Hepatocyte (in vitro differentiated cells): ENCODE results near the gene EFEMP2. TPM values are rescaled to one million over a fixed set of nuclear protein-coding genes. Genes with fewer than 3 reads are reported as not detected.

Experiments used
- DNase-seq: peaks from one replicate; pipeline ENCODE4 v3.0.0-alpha.2; 2016; ENCODE audit warnings: low spot score
- H2AFZ ChIP-seq: fragments of 200-600 bp; sonication (generic); 2 replicates; pipeline ENCODE4 v1.6.0; 2016; ENCODE audit warnings: antibody characterized with exemption, mild to moderate bottlenecking
- H3K27ac ChIP-seq: fragments of 200-600 bp; sonication (generic); 2 replicates; pipeline ENCODE4 v1.5.1; 2016; ENCODE audit warnings: mild to moderate bottlenecking
- H3K27me3 ChIP-seq: fragments of 200-600 bp; sonication (generic); 2 replicates; pipeline ENCODE4 v1.6.1; 2016
- H3K36me3 ChIP-seq: fragments of 200-600 bp; sonication (generic); replicated peaks from 2 replicates; pipeline ENCODE4 v1.5.1; 2016; ENCODE audit warnings: low read depth; ENCODE audit not compliant: insufficient read depth
- H3K4me1 ChIP-seq: fragments of 200-600 bp; sonication (generic); 2 replicates; pipeline ENCODE4 v1.5.1; 2016; ENCODE audit warnings: mild to moderate bottlenecking, moderate library complexity; ENCODE audit not compliant: insufficient read depth
- H3K4me2 ChIP-seq: fragments of 200-600 bp; sonication (generic); 2 replicates; pipeline ENCODE4 v1.6.0; 2016
- H3K4me3 ChIP-seq: fragments of 200-600 bp; sonication (generic); 2 replicates; pipeline ENCODE4 v1.5.1; 2016; ENCODE audit warnings: mild to moderate bottlenecking
- H3K79me2 ChIP-seq: fragments of 200-600 bp; sonication (generic); 2 replicates; pipeline ENCODE4 v1.6.0; 2017; ENCODE audit warnings: mild to moderate bottlenecking
- H3K9me2 ChIP-seq: fragments of 200-600 bp; sonication (generic); replicated peaks from 2 replicates; pipeline ENCODE4 v1.6.0; 2017; ENCODE audit warnings: mild to moderate bottlenecking; ENCODE audit not compliant: insufficient read depth
- H3K9me3 ChIP-seq: fragments of 200-600 bp; sonication (generic); 2 replicates; pipeline ENCODE4 v1.5.1; 2016; ENCODE audit warnings: low read depth, mild to moderate bottlenecking
- H4K20me1 ChIP-seq: fragments of 200-600 bp; sonication (generic); 2 replicates; pipeline ENCODE4 v1.6.0; 2016; ENCODE audit warnings: mild to moderate bottlenecking; ENCODE audit not compliant: insufficient read depth, poor library complexity, severe bottlenecking
- CTCF ChIP-seq: fragments of 200-600 bp; sonication (generic); IDR thresholded peaks from 2 replicates; pipeline ENCODE4 v1.5.1; 2016; ENCODE audit warnings: antibody characterized with exemption, mild to moderate bottlenecking; ENCODE audit not compliant: poor library complexity
- EZH2 ChIP-seq: fragments of 200-600 bp; sonication (generic); IDR thresholded peaks from 2 replicates; pipeline ENCODE4 v1.6.1; 2016; ENCODE audit warnings: antibody characterized with exemption, mild to moderate bottlenecking, borderline replicate concordance
- EZH2phosphoT487 ChIP-seq: fragments of 200-600 bp; sonication (generic); IDR thresholded peaks from one replicate; pipeline ENCODE4 v1.6.1; 2018; ENCODE audit warnings: antibody characterized with exemption, mild to moderate bottlenecking, low read depth, moderate library complexity; ENCODE audit not compliant: unreplicated experiment, severe bottlenecking
- WGBS: methylation state at CpG from one replicate; pipeline ENCODE4 v1.1.6; 2016; ENCODE audit warnings: low lambda C conversion rate; ENCODE audit errors: missing lambda C conversion rate; 5-methylcytosine and 5-hydroxymethylcytosine counted together
- polyA plus RNA-seq: library from polyadenylated mRNA; unstranded; fragments of >200 nt; fragmentation: Nextera tagmentation; extraction: Ambion mirVana; gene quantifications from 2 replicates; pipeline ENCODE4 v1.2.1, GENCODE V29; 2016
- total RNA-seq: library from RNA; depleted of rRNA; stranded (reverse); fragments of >200 nt; gene quantifications from 2 replicates; pipeline ENCODE4 v1.2.3, GENCODE V29; 2014

EFEMP2 gene
- total and polyA plus RNA-seq, 2 experiments from 2014 or later: 65.2 to 197 TPM

GRCh38 chr11:65897020-65897471 is 24.4 kb upstream of the EFEMP2 start:
- no peak for TF ChIP-seq CTCF
- TF ChIP-seq EZH2phosphoT487: no peak
- no peak for TF ChIP-seq EZH2
- Histone ChIP-seq H3K79me2 (peaks cover 3% of the 10 kb centered on the region), H3K9me3 (no peaks in the 10 kb centered on the region), H3K27me3 (peaks cover 25% of the 10 kb centered on the region), H3K27ac (no peak overlapping the region), H3K9me2 (no peaks in the 10 kb centered on the region), H4K20me1 (no peaks in the 10 kb centered on the region), H3K4me3 (no peak overlapping the region), H2AFZ (no peak overlapping the region), H3K4me1 (peaks cover 14% of the 10 kb centered on the region), H3K4me2 (no peak overlapping the region), H3K36me3 (no peaks in the 10 kb centered on the region)
- WGBS: 92% methylated on average over 4 of the region's 4 CpGs
- DNase-seq: no peak

- Histone ChIP-seq H3K79me2 (peaks cover 8% of the 10 kb centered on the region), H3K9me2 (no peaks in the 10 kb centered on the region), H2AFZ (no peak overlapping the region), H3K36me3 (no peaks in the 10 kb centered on the region), H4K20me1 (no peaks in the 10 kb centered on the region), H3K4me2 (no peak overlapping the region), H3K4me1 (peaks cover 21% of the 10 kb centered on the region), H3K27me3 (peaks cover 21% of the 10 kb centered on the region), H3K27ac (no peak overlapping the region), H3K9me3 (no peaks in the 10 kb centered on the region), H3K4me3 (no peak overlapping the region)
- no peak for DNase-seq
- 87% methylated on average over 14 of the region's 14 CpGs for WGBS
- TF ChIP-seq CTCF (no peak), EZH2phosphoT487 (no peak), EZH2 (no peak)
Measured at GRCh38 chr11:65896034-65896999, 23.7 kb upstream of the EFEMP2 start.

GRCh38 chr11:65895482-65895981 is 22.9 kb upstream of the EFEMP2 start:
- TF ChIP-seq EZH2phosphoT487 (no peak), EZH2 (no peak), CTCF (no peak)
- 94% methylated on average over 5 of the region's 5 CpGs for WGBS
- H3K36me3 ChIP-seq: no peaks in the 10 kb centered on the region
- H3K4me3 ChIP-seq: no peak overlapping the region
- no peak overlapping the region for H2AFZ ChIP-seq
- peaks cover 29% of the 10 kb centered on the region for H3K4me1 ChIP-seq
- peaks cover 8% of the 10 kb centered on the region for H3K79me2 ChIP-seq
- H3K9me3 ChIP-seq: no peaks in the 10 kb centered on the region
- no peak for DNase-seq
- peaks cover 15% of the 10 kb centered on the region for H3K27me3 ChIP-seq
- H3K27ac ChIP-seq: no peak overlapping the region
- H4K20me1 ChIP-seq: no peaks in the 10 kb centered on the region
- H3K9me2 ChIP-seq: no peaks in the 10 kb centered on the region
- H3K4me2 ChIP-seq: no peak overlapping the region
